Astrocyte (in vitro differentiated cells and primary cell): ENCODE results near the gene COL5A1.

Experiments used
- EZH2 ChIP-seq: IDR thresholded peaks from 2 replicates; pipeline ENCODE4 v1.6.1; 2012; ENCODE audit warnings: mild to moderate bottlenecking, low read length, inconsistent platforms; ENCODE audit not compliant: insufficient read depth
- TF ChIP-seq, protein P1 (sequence below): IDR thresholded peaks from 2 replicates; pipeline ENCODE4 v1.5.1; 2011; ENCODE audit warnings: low read depth, mild to moderate bottlenecking, inconsistent platforms, low read length, moderate library complexity; ENCODE audit not compliant: insufficient read depth

DNA sequence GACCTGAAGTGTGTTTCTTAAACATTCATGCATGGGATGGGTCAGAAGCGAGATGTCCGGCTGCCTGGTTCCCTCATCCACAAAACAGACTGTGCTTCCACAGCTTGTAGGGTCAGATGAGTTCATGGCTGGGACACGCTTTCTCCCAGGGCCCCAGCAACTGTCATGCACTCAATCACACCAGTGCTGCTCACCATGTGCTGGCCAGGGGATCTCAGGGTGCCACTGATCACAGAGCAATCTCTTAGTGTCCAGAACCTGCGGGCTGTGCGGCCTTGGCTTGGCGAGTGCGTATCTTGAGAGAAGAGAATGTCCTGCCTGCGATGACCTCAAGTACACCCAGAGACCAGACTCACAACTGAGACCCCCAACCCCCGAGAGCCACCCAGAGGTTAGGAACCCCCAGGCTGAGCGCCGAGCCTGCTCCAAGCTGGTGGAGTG lies 213.0 kb downstream of the COL5A1 start:
- TF ChIP-seq, protein P1, sequence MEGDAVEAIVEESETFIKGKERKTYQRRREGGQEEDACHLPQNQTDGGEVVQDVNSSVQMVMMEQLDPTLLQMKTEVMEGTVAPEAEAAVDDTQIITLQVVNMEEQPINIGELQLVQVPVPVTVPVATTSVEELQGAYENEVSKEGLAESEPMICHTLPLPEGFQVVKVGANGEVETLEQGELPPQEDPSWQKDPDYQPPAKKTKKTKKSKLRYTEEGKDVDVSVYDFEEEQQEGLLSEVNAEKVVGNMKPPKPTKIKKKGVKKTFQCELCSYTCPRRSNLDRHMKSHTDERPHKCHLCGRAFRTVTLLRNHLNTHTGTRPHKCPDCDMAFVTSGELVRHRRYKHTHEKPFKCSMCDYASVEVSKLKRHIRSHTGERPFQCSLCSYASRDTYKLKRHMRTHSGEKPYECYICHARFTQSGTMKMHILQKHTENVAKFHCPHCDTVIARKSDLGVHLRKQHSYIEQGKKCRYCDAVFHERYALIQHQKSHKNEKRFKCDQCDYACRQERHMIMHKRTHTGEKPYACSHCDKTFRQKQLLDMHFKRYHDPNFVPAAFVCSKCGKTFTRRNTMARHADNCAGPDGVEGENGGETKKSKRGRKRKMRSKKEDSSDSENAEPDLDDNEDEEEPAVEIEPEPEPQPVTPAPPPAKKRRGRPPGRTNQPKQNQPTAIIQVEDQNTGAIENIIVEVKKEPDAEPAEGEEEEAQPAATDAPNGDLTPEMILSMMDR = no peak
- no peak for TF ChIP-seq EZH2
